MM.1S (cell line): ENCODE results near the gene LMF1.

Experiments used
- DNase-seq: peaks from one replicate; pipeline ENCODE4 v3.0.0-alpha.2; 2015
- H2AFZ ChIP-seq: fragments of 300-600 bp; sonication (generic); 2 replicates; pipeline ENCODE4 v1.6.0; 2016; ENCODE audit warnings: antibody characterized with exemption, low read length
- H3F3A ChIP-seq: fragments of 300-600 bp; sonication (generic); 2 replicates; pipeline ENCODE4 v1.6.1; 2016; ENCODE audit warnings: mild to moderate bottlenecking, antibody characterized with exemption, low read length, moderate library complexity, mixed read lengths; ENCODE audit not compliant: insufficient read depth
- H3K27ac ChIP-seq: fragments of 300-600 bp; sonication (generic); 2 replicates; pipeline ENCODE4 v1.5.1; 2016; ENCODE audit warnings: mild to moderate bottlenecking, low read length
- H3K27me3 ChIP-seq: fragments of 300-600 bp; sonication (generic); replicated peaks from 2 replicates; pipeline ENCODE4 v1.6.0; 2016; ENCODE audit warnings: low read length; ENCODE audit not compliant: insufficient read depth
- H3K36me3 ChIP-seq: fragments of 300-600 bp; sonication (generic); replicated peaks from 2 replicates; pipeline ENCODE4 v1.6.1; 2016; ENCODE audit warnings: mild to moderate bottlenecking, low read length, mixed read lengths; ENCODE audit not compliant: insufficient read depth
- H3K4me1 ChIP-seq: fragments of 300-600 bp; sonication (generic); 2 replicates; pipeline ENCODE4 v1.6.1; 2016; ENCODE audit warnings: low read length, mixed read lengths
- H3K4me2 ChIP-seq: fragments of 300-600 bp; sonication (generic); 2 replicates; pipeline ENCODE4 v1.6.0; 2016; ENCODE audit warnings: low read depth, low read length
- H3K4me3 ChIP-seq: fragments of 300-600 bp; sonication (generic); 2 replicates; pipeline ENCODE4 v1.5.1; 2016; ENCODE audit warnings: low read length, mixed read lengths
- H3K79me2 ChIP-seq: fragments of 300-600 bp; sonication (generic); 2 replicates; pipeline ENCODE4 v1.6.1; 2016; ENCODE audit warnings: mixed run types, low read length, mixed read lengths
- H3K9ac ChIP-seq: fragments of 300-600 bp; sonication (generic); 2 replicates; pipeline ENCODE4 v1.6.1; 2016; ENCODE audit warnings: low read length, mixed read lengths
- H3K9me2 ChIP-seq: fragments of 300-600 bp; sonication (generic); replicated peaks from 2 replicates; pipeline ENCODE4 v1.6.1; 2016; ENCODE audit warnings: mild to moderate bottlenecking, low read length, mixed read lengths; ENCODE audit not compliant: insufficient read depth
- H3K9me3 ChIP-seq: fragments of 300-600 bp; sonication (generic); replicated peaks from 2 replicates; pipeline ENCODE4 v1.6.1; 2016; ENCODE audit warnings: mild to moderate bottlenecking, low read length, mixed read lengths; ENCODE audit not compliant: insufficient read depth
- H4K20me1 ChIP-seq: fragments of 300-600 bp; sonication (generic); 2 replicates; pipeline ENCODE4 v1.6.1; 2016; ENCODE audit warnings: mild to moderate bottlenecking, low read length, moderate library complexity, mixed read lengths; ENCODE audit not compliant: insufficient read depth
- EZH2 ChIP-seq: fragments of 300-600 bp; sonication (generic); optimal IDR thresholded peaks from 2 replicates; pipeline ENCODE3; 2017; ENCODE audit warnings: low read depth, mild to moderate bottlenecking, antibody characterized with exemption, low read length, mixed read lengths
- EZH2phosphoT487 ChIP-seq: fragments of 300-600 bp; sonication (generic); IDR thresholded peaks from 2 replicates; pipeline ENCODE4 v1.6.1; 2018; ENCODE audit warnings: antibody characterized with exemption, low read length
- TF ChIP-seq, protein P1 (sequence below): fragments of 300-600 bp; sonication (generic); IDR thresholded peaks from 2 replicates; pipeline ENCODE4 v1.5.1; 2016; ENCODE audit warnings: antibody characterized with exemption, low read length, mixed read lengths

Gene LMF1

DNA sequence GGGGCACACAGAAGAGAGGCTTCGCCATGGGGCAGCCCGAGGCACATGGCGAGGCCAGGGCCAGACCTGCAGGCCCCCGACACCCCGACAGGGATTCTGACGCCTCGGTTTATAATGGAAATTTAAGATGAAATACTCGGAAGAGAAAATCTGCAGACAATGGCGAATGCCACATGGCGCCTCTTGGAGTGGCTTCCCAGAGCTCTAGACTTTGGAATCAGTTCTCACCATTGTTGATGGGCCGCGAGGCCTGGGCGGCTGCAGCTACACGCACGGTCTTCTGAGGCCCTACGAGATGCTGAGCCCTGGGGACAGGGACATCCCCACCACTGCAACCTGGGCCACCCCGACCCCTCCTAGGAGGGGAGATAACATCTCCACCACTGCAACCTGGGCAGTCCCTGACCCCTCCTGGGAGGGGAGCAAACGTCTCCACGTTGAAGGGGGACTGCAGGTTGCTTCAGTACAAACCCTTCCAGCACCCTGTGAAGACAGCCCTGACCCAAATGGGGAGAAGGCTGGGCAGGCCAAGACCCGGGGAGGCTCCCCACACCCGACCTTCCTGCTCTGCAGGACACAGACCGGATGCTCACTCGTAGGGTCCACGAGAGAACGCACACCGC lies 56.9 kb downstream of the LMF1 start:
- H3K79me2 ChIP-seq, result no peaks in the 10 kb centered on the region
- TF ChIP-seq EZH2 (no peak), EZH2phosphoT487 (no peak)
- TF ChIP-seq, protein P1, sequence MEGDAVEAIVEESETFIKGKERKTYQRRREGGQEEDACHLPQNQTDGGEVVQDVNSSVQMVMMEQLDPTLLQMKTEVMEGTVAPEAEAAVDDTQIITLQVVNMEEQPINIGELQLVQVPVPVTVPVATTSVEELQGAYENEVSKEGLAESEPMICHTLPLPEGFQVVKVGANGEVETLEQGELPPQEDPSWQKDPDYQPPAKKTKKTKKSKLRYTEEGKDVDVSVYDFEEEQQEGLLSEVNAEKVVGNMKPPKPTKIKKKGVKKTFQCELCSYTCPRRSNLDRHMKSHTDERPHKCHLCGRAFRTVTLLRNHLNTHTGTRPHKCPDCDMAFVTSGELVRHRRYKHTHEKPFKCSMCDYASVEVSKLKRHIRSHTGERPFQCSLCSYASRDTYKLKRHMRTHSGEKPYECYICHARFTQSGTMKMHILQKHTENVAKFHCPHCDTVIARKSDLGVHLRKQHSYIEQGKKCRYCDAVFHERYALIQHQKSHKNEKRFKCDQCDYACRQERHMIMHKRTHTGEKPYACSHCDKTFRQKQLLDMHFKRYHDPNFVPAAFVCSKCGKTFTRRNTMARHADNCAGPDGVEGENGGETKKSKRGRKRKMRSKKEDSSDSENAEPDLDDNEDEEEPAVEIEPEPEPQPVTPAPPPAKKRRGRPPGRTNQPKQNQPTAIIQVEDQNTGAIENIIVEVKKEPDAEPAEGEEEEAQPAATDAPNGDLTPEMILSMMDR, result no peak
- no peak overlapping the region for H3K4me3 ChIP-seq
- no peaks in the 10 kb centered on the region for H3K9me3 ChIP-seq
- no peak overlapping the region for H3K9ac ChIP-seq
- H4K20me1 ChIP-seq, result no peaks in the 10 kb centered on the region
- no peak for DNase-seq
- no peak overlapping the region for H2AFZ ChIP-seq
- no peaks in the 10 kb centered on the region for H3F3A ChIP-seq
- H3K4me2 ChIP-seq, result no peak overlapping the region
- H3K27me3 ChIP-seq, result peaks cover 78% of the 10 kb centered on the region
- H3K4me1 ChIP-seq, result no peaks in the 10 kb centered on the region
- no peaks in the 10 kb centered on the region for H3K9me2 ChIP-seq
- no peak overlapping the region for H3K27ac ChIP-seq
- no peaks in the 10 kb centered on the region for H3K36me3 ChIP-seq

DNA sequence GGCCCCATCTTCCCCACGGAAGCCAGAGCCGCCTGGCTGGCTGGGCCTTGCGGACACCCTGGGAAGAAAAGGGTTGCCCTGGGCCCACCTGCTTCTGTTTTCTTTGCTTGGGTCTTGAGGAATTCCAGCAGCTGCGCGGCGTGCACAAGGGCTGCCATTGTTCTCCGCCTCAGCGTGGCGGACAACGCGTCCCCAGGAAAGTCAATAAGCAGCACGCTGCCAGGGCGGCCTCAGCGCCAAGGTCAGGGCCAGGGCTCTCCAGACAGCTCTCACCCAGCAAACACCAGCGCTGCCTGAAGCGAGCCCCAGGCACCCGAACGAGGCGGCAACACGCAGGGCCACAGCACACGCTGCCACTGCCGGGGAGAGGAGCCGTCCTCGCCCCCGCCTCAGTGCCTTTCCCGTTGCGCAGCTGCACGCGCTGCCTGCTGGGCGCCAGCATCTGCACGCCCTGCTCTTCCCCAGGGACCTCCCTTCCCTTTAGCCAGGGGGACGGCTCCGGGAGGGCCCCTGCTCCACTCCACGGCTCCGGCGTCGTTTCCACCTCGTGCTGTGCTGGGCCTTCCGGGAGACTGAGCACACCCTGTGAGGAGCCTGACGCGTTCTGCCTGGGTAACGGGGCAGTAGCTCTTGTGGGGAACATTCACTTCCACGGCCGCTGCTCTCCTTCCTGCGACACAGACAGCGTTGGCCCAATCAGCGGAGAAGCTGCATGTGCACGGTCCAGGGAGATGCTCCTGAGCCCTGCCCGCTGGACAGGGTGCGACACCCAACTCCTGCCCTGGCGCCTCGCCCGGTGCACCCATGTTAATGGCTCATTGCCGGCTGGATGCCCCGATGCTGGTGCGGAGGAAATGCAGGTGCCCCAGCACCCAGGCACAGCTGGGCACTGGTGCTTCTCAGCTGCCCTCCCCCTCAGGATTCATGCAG lies 57.8 kb downstream of the LMF1 start:
- Histone ChIP-seq H3K9me2 (no peaks in the 10 kb centered on the region), H3K9me3 (no peaks in the 10 kb centered on the region), H3K36me3 (no peaks in the 10 kb centered on the region), H4K20me1 (no peaks in the 10 kb centered on the region), H3F3A (no peaks in the 10 kb centered on the region), H3K4me3 (no peak overlapping the region), H3K27me3 (peaks cover 77% of the 10 kb centered on the region), H3K9ac (no peak overlapping the region), H3K27ac (no peak overlapping the region), H2AFZ (no peak overlapping the region), H3K4me2 (no peak overlapping the region), H3K79me2 (no peaks in the 10 kb centered on the region), H3K4me1 (no peaks in the 10 kb centered on the region)
- no peak for DNase-seq
- TF ChIP-seq, protein P1, result no peak
- TF ChIP-seq EZH2 (no peak), EZH2phosphoT487 (no peak)

DNA sequence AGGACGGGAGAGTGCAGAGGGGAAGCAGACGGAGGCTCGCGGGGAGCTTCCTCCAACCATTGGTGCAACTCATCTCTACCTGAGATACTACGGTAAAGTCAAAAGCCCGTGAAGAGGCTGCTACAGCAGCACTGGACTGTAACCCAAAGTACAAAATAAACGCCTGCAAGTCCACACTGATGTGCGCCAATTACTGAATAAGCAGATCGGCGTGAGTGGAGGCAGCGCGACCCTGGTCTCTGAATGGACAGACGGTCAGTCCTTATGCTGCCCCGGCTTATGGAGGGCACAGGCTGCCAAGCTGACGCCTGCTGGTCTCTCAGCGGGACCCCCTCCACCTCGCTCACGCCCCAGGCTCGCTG lies 58.5 kb downstream of the LMF1 start:
- Histone ChIP-seq H2AFZ (no peak overlapping the region), H3K9me2 (no peaks in the 10 kb centered on the region), H3K36me3 (no peaks in the 10 kb centered on the region), H4K20me1 (no peaks in the 10 kb centered on the region), H3F3A (no peaks in the 10 kb centered on the region), H3K27me3 (peaks cover 78% of the 10 kb centered on the region), H3K27ac (no peak overlapping the region), H3K4me2 (no peak overlapping the region), H3K9me3 (no peaks in the 10 kb centered on the region), H3K79me2 (no peaks in the 10 kb centered on the region), H3K9ac (no peak overlapping the region), H3K4me3 (no peak overlapping the region), H3K4me1 (no peaks in the 10 kb centered on the region)
- DNase-seq, result no peak
- TF ChIP-seq, protein P1, result no peak
- TF ChIP-seq EZH2phosphoT487, result no peak
- no peak for TF ChIP-seq EZH2
